Liver (tissue), 3 donors: ENCODE results near the gene RAB37.

ENCODE experiments used
- CTCF ChIP-seq: fragments of 150-350 bp; IDR thresholded peaks from 2 replicates; pipeline ENCODE4 v1.5.1; 2017; ENCODE audit warnings: improper control_type of control experiment, low read depth, low read length; ENCODE audit not compliant: missing input control
- GABPA ChIP-seq, 2 donors: IDR thresholded peaks in 1 of 2; conservative IDR thresholded peaks in 1 of 2; 2 replicates each; pipeline ENCODE4 v1.6.1; 2016; ENCODE audit warnings: antibody characterized with exemption in 2 of 2, mild to moderate bottlenecking in 1 of 2, moderate library complexity in 1 of 2
- HNF4G ChIP-seq: IDR thresholded peaks from 2 replicates; pipeline ENCODE4 v1.6.1; 2016; ENCODE audit warnings: antibody characterized with exemption
- JUND ChIP-seq, 2 donors: IDR thresholded peaks; 2 replicates each; pipeline ENCODE4 v1.6.1; 2016; ENCODE audit warnings: antibody characterized with exemption in 2 of 2
- RAD21 ChIP-seq, 2 donors: IDR thresholded peaks; 2 replicates each; pipeline ENCODE4 v1.6.1; 2016; ENCODE audit warnings: antibody characterized with exemption in 2 of 2, mild to moderate bottlenecking in 2 of 2
- REST ChIP-seq: IDR thresholded peaks from 2 replicates; pipeline ENCODE4 v1.6.1; 2016; ENCODE audit warnings: antibody characterized with exemption, mild to moderate bottlenecking
- YY1 ChIP-seq: IDR thresholded peaks from 2 replicates; pipeline ENCODE4 v1.6.1; 2016; ENCODE audit warnings: antibody characterized with exemption, mild to moderate bottlenecking
- TF ChIP-seq, protein P1 (sequence below): IDR thresholded peaks from 2 replicates; pipeline ENCODE4 v1.6.1; 2016; ENCODE audit warnings: antibody characterized with exemption
- TF ChIP-seq, protein P2 (sequence below): IDR thresholded peaks from 2 replicates; pipeline ENCODE4 v1.6.1; 2016; ENCODE audit warnings: antibody characterized with exemption
- donor health status: healthy.
- donor health status: healthy.

DNA sequence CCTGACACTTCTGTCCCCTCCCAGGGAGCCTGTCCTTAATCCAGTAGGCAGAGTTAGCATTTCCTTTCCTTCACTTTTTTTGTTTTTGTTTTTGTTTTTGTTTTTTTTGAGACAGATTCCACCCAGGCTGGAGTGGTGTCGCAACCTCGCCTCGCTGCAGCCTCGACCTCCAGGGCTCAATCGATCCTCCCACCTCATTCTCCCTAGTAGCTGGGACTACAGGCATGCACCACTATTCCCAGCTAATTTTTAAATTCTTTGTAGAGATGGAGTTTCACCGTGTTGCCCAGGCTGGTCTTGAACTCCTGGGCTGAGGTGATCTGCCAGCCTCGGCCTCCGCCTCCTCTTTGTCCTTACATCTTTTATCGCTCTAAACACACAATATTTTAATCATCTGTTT lies 15.4 kb downstream of the RAB37 start:
- TF ChIP-seq CTCF (no peak), GABPA (IDR thresholded peaks at IDR 0.05 in 1 of 2, conservative IDR thresholded peaks at IDR 0.05 in 1 of 2) (no peak), REST (no peak), HNF4G (no peak), RAD21 (IDR thresholded peaks at IDR 0.05) (no peak), JUND (IDR thresholded peaks at IDR 0.05) (no peak), YY1 (no peak)
- TF ChIP-seq, protein P1, sequence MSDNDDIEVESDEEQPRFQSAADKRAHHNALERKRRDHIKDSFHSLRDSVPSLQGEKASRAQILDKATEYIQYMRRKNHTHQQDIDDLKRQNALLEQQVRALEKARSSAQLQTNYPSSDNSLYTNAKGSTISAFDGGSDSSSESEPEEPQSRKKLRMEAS = no peak
- TF ChIP-seq, protein P2, sequence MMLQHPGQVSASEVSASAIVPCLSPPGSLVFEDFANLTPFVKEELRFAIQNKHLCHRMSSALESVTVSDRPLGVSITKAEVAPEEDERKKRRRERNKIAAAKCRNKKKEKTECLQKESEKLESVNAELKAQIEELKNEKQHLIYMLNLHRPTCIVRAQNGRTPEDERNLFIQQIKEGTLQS = no peak
